Calu3 (cell line): Measurements from ENCODE around the gene CHST8. TPM values are rescaled to one million over a fixed set of nuclear protein-coding genes. Genes with fewer than 3 reads are reported as not detected.

Source experiments
- BruUV-seq: library from RNA; stranded (reverse); fragments of 400-500 nt; replicated peaks from 2 replicates; lab custom pipeline; 2021; lab: Mats Ljungman, UMichigan
- CTCF ChIA-PET: fragments of 300-600 bp; sonication (Branson Sonifier 250); formaldehyde crosslinking; loops from one replicate; lab custom pipeline; 2022; ENCODE audit warnings: antibody characterized with exemption; lab: Charles Lee
- DNase-seq: peaks from one replicate; pipeline ENCODE4 v3.0.0; 2022
- H3K27ac Mint-ChIP-seq: one replicate; pipeline ENCODE4 v1.8.0; 2022; ENCODE audit warnings: mixed read lengths; ENCODE audit not compliant: unreplicated experiment
- H3K27me3 Mint-ChIP-seq: one replicate; pipeline ENCODE4 v1.8.0; 2022; ENCODE audit warnings: mixed read lengths; ENCODE audit not compliant: unreplicated experiment
- H3K36me3 Mint-ChIP-seq: one replicate; pipeline ENCODE4 v1.8.0; 2022; ENCODE audit warnings: mild to moderate bottlenecking, moderate library complexity, mixed read lengths; ENCODE audit not compliant: insufficient read depth, unreplicated experiment
- H3K4me1 Mint-ChIP-seq: one replicate; pipeline ENCODE4 v1.8.0; 2022; ENCODE audit warnings: mild to moderate bottlenecking, low read depth, mixed read lengths; ENCODE audit not compliant: unreplicated experiment
- H3K4me3 Mint-ChIP-seq: one replicate; pipeline ENCODE4 v1.8.0; 2022; ENCODE audit warnings: mild to moderate bottlenecking, low read depth, moderate library complexity, mixed read lengths; ENCODE audit not compliant: unreplicated experiment
- H3K9me3 Mint-ChIP-seq: one replicate; pipeline ENCODE4 v1.8.0; 2022; ENCODE audit warnings: low read depth, mixed read lengths; ENCODE audit not compliant: unreplicated experiment
- intact Hi-C: fragments of 100-400 bp; cut with micrococcal nuclease; formaldehyde crosslinking; loops from one replicate; pipeline ENCODE4 v1.10.0; 2022; ENCODE audit not compliant: unreplicated experiment
- total RNA-seq: library from RNA; stranded (reverse); gene quantifications from 2 replicates; pipeline ENCODE4 v1.2.3, GENCODE V29; 2022
- TF ChIP-seq, protein P1 (sequence below): fragments of 200-600 bp; IDR thresholded peaks from one replicate; pipeline ENCODE4 v1.8.0; 2022; ENCODE audit warnings: antibody characterized with exemption; ENCODE audit not compliant: unreplicated experiment

The CHST8 gene
- total RNA-seq, 1 experiment from 2014 or later: not detected

- BruUV-seq: no TSS peak
- Mint-ChIP-seq H3K27ac (no peak overlapping the region), H3K4me1 (no peaks in the 10 kb centered on the region)
These were observed 178.4 kb downstream of the CHST8 start for GRCh38 chr19:33800012-33800680.

DNA sequence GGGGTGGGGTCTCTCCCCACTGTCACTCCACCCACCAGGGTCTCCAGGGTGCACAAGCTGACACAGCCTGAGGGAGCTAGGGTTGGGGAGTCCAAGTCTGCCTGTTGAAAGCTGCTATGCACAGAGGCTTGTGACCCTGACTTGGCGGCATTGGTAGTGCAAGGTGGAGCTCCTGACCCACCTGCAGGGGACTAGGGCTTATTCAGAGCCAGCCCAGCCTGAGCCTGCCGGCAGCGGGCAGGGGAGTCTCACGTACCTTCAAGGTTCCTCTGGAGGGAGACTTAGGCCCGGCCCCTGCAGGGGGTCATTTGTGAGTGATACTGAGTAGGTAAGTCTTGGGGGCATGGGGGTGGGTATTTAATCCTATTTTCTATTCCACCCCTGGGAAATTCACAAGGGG lies 179.7 kb downstream of the CHST8 start:
- no peaks in the 10 kb centered on the region for H3K4me1 Mint-ChIP-seq
- CTCF ChIA-PET: interaction anchor here (0.6 kb wide), 1 partner anchor 27 kb away, joined by 5 read pairs; no protein-coding TSS in a partner anchor
- peaks cover 37% of the 10 kb centered on the region for H3K36me3 Mint-ChIP-seq
- H3K27me3 Mint-ChIP-seq: no peaks in the 10 kb centered on the region
- TF ChIP-seq, protein P1, sequence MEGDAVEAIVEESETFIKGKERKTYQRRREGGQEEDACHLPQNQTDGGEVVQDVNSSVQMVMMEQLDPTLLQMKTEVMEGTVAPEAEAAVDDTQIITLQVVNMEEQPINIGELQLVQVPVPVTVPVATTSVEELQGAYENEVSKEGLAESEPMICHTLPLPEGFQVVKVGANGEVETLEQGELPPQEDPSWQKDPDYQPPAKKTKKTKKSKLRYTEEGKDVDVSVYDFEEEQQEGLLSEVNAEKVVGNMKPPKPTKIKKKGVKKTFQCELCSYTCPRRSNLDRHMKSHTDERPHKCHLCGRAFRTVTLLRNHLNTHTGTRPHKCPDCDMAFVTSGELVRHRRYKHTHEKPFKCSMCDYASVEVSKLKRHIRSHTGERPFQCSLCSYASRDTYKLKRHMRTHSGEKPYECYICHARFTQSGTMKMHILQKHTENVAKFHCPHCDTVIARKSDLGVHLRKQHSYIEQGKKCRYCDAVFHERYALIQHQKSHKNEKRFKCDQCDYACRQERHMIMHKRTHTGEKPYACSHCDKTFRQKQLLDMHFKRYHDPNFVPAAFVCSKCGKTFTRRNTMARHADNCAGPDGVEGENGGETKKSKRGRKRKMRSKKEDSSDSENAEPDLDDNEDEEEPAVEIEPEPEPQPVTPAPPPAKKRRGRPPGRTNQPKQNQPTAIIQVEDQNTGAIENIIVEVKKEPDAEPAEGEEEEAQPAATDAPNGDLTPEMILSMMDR: no peak
- H3K4me3 Mint-ChIP-seq: no peak overlapping the region
- H3K27ac Mint-ChIP-seq: no peak overlapping the region
- DNase-seq: no peak
- intact Hi-C loops: no loop called here
- no TSS peak for BruUV-seq
- H3K9me3 Mint-ChIP-seq: no peaks in the 10 kb centered on the region

More at GRCh38 chr19:33800012-33800680, 178.4 kb downstream of the CHST8 start:
- CTCF ChIA-PET: no interaction called here
- TF ChIP-seq, protein P1: no peak
- intact Hi-C loops: no loop called here
- Mint-ChIP-seq H3K36me3 (peaks cover 43% of the 10 kb centered on the region), H3K27me3 (no peaks in the 10 kb centered on the region), H3K4me3 (no peak overlapping the region), H3K9me3 (no peaks in the 10 kb centered on the region)
- DNase-seq: no peak

- no TSS peak for BruUV-seq
- CTCF ChIA-PET: interaction anchor here (0.6 kb wide), 1 partner anchor 27 kb away, joined by 5 read pairs; no protein-coding TSS in a partner anchor
These were observed 180.2 kb downstream of the CHST8 start for GRCh38 chr19:33802001-33802400.

GRCh38 chr19:33802801-33803200 lies 181.0 kb downstream of the CHST8 start:
- TF ChIP-seq, protein P1: no peak
- CTCF ChIA-PET: no interaction called here
- Mint-ChIP-seq H3K9me3 (no peaks in the 10 kb centered on the region), H3K4me3 (no peak overlapping the region), H3K27me3 (no peaks in the 10 kb centered on the region), H3K36me3 (peaks cover 23% of the 10 kb centered on the region), H3K4me1 (no peaks in the 10 kb centered on the region), H3K27ac (no peak overlapping the region)
- intact Hi-C loops: no loop called here
- DNase-seq: no peak
- BruUV-seq: no TSS peak

More at GRCh38 chr19:33802001-33802400, 180.2 kb downstream of the CHST8 start:
- Mint-ChIP-seq H3K4me3 (no peak overlapping the region), H3K9me3 (no peaks in the 10 kb centered on the region), H3K27ac (no peak overlapping the region), H3K36me3 (peaks cover 31% of the 10 kb centered on the region), H3K27me3 (no peaks in the 10 kb centered on the region), H3K4me1 (no peaks in the 10 kb centered on the region)
- TF ChIP-seq, protein P1: no peak
- DNase-seq: no peak
- intact Hi-C loops: no loop called here
